Psoas muscle (tissue), 8 donors: ENCODE data around the gene PRR29. TPM values are rescaled to one million over a fixed set of nuclear protein-coding genes. Genes with fewer than 3 reads are reported as not detected.
A peak's percentile ranks its signal among the peaks of the same experiment; 100 is the strongest.

ENCODE experiments used
- ATAC-seq, 4 donors: fragments of 200-7000 bp; cut with Tn5 transposase; one replicate each; pipeline ENCODE4 v1.9.1; 2020; ENCODE audit warnings: moderate library complexity in 3 of 4, mild to moderate bottlenecking in 2 of 4
- DNase-seq, 2 donors: peaks; one replicate each; pipeline ENCODE4 v3.0.0-alpha.2; 2020
- H3K27ac ChIP-seq: fragments of 200-600 bp; one replicate; pipeline ENCODE4 v1.8.0; 2022
- H3K27me3 ChIP-seq, 3 donors: fragments of 200-600 bp in 1 of 3; one replicate each; pipeline versions ENCODE4 v1.6.1 to v1.8.0; 2013 to 2022; ENCODE audit warnings: low read length in 2 of 3, mild to moderate bottlenecking in 2 of 3, moderate library complexity in 1 of 3; ENCODE audit not compliant: insufficient read depth in 3 of 3
- H3K36me3 ChIP-seq, 2 donors: fragments of 200-600 bp in 1 of 2; one replicate each; pipeline versions ENCODE4 v1.6.1 to v1.8.0; 2013 to 2022; ENCODE audit warnings: low read depth in 1 of 2, mild to moderate bottlenecking in 1 of 2, moderate library complexity in 1 of 2; ENCODE audit not compliant: insufficient read depth in 1 of 2
- H3K4me1 ChIP-seq: fragments of 200-600 bp; one replicate; pipeline ENCODE4 v1.8.0; 2022
- H3K4me3 ChIP-seq: fragments of 200-600 bp; one replicate; pipeline ENCODE4 v1.8.0; 2022; ENCODE audit warnings: mild to moderate bottlenecking
- H3K9me3 ChIP-seq: fragments of 200-600 bp; one replicate; pipeline ENCODE4 v1.8.0; 2022
- WGBS, 3 donors: extraction: QIAGEN DNeasy Blood & Tissue Kit; methylation state at CpG; one replicate each; pipeline versions ENCODE4 v1.1.6 to v1.1.7; 2013; 5-methylcytosine and 5-hydroxymethylcytosine counted together
- intact Hi-C, 2 donors: fragments of 100-400 bp; cut with DNase I; formaldehyde crosslinking; loops; one replicate each; pipeline versions ENCODE4 v1.11.0 to v1.14.2; 2022
- polyA plus RNA-seq, 3 donors: library from polyadenylated mRNA; stranded (reverse); fragments of 200-250 nt; gene quantifications; one replicate each; pipeline ENCODE4 v1.2.3, GENCODE V29; 2013
- total RNA-seq, 4 donors: library from RNA; stranded (reverse); fragmentation: NEBNext Ultra II Directional in 2 of 4; extraction: Animal tissue kit (Norgen Biotek cat#: 25700) in 2 of 4; gene quantifications; one replicate each; pipeline versions ENCODE4 v1.2.1 to v1.2.4, GENCODE V29; 2021 to 2023
- TF ChIP-seq, protein P1 (sequence below): fragments of 200-600 bp; IDR thresholded peaks from one replicate; pipeline ENCODE4 v1.8.0; 2022; ENCODE audit warnings: antibody characterized with exemption
- donor health status: healthy with polysubstance abuse.
- donor health status: DM: no; HTN: no; CAD: no; lungs with moderate emphysema.
- donor health status: Bipolar disorder and iron deficiency.
- donor health status: healthy.
- donor health status: DM: yes; HTN: yes; CAD: no.
- donor health status: DM: no; HTN: no; CAD: no.
- donor health status: DM: no; HTN: no; CAD: no.
- donor health status: DM: yes; HTN: yes; CAD: no.

PRR29 gene
- total and polyA plus RNA-seq, 7 donors = 0.09 to 0.47 (median 0.16) TPM; not detected in 1

DNA sequence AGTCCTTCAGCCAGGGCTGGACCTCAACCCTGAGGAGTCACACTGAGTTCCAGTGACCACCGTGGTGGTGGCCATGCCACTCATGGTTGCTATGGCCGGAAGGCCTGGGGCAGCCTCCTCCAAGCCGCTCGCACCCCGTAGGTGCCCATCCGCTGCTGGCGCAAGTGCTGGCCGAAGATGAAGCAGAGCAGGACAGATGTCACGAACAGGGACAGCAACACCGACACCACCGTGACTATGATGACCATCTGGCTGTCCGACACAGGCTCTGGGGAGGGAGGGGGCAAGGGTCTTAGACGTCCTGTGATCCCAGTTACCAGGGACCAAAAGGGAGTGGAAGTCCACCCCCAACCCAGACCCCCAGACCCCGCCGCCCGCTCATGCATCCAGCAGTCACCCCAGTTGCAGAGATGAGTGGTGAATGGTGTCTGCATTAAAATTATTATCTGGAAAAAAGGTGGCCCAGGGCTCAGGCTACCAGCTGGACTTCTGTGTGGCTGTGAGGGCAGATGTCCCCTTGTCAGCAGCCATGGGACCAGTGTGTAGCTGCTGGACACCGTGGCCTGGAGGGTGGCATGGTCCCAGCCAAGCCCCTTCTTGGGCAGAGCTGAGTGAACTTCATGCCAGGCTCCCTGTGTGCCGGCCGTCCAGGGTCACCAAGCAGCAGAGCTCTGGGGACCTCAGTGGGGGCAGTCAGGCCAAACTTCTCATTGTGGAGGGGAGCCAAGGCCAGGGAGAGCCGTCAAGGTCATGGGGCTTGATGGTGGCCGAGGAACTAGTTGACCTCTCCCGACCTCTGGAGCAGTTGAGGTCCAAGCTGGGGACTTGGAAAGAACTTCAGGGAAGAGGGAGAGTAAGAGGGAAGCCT is 4.7 kb downstream of the PRR29 start:
- intact Hi-C loops = no loop called here
- H3K9me3 ChIP-seq = no peaks in the 10 kb centered on the region
- H3K27me3 ChIP-seq = peaks cover 0 to 17% (median 4%) of the 10 kb centered on the region in 3 donors
- no peaks in the 10 kb centered on the region for H3K36me3 ChIP-seq
- H3K4me1 ChIP-seq = peaks cover 20% of the 10 kb centered on the region
- H3K4me3 ChIP-seq = no peak overlapping the region
- 60 to 71% (median 66%) methylated on average over 19 to 22 of the region's 22 CpGs for WGBS, 3 donors
- ATAC-seq (no peak), DNase-seq (no peak)
- TF ChIP-seq, protein P1, sequence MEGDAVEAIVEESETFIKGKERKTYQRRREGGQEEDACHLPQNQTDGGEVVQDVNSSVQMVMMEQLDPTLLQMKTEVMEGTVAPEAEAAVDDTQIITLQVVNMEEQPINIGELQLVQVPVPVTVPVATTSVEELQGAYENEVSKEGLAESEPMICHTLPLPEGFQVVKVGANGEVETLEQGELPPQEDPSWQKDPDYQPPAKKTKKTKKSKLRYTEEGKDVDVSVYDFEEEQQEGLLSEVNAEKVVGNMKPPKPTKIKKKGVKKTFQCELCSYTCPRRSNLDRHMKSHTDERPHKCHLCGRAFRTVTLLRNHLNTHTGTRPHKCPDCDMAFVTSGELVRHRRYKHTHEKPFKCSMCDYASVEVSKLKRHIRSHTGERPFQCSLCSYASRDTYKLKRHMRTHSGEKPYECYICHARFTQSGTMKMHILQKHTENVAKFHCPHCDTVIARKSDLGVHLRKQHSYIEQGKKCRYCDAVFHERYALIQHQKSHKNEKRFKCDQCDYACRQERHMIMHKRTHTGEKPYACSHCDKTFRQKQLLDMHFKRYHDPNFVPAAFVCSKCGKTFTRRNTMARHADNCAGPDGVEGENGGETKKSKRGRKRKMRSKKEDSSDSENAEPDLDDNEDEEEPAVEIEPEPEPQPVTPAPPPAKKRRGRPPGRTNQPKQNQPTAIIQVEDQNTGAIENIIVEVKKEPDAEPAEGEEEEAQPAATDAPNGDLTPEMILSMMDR = no peak
- H3K27ac ChIP-seq = peak overlapping the region; percentile 41

DNA sequence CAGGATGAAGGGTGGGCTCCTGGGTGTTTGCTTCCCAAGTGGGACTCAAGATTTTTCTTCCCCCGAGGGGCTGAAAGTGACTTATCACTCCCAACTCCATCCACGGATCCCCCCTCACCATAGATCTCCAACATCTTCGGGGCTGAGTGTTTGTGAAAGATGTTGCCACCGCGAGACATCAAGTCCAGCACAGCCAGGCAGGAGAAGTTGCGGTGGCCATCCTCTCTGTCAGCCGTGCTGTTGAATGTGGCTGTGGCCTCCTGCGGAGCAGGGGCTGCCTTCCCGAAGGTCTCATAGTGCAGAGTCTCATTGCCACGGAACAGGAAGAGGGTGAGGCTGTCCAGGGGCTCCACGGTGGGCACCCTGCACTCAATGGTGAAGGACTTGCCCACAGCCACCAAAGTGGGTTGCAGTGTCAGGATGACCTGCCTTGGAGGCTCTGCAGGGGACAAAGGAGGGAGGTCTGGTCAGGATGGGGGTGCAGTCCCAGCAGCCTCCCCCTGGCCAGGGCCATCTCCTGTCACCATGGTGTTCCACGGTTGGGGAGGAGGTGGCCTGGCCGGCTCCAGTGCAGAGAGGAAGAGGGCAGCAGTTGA is 5.5 kb downstream of the PRR29 start:
- no peak for DNase-seq
- intact Hi-C loops = no loop called here
- Histone ChIP-seq H3K4me1 (peaks cover 25% of the 10 kb centered on the region), H3K4me3 (no peak overlapping the region), H3K27me3 (peaks cover 0 to 15% (median 4%) of the 10 kb centered on the region in 3 donors), H3K27ac (no peak overlapping the region), H3K9me3 (no peaks in the 10 kb centered on the region), H3K36me3 (no peaks in the 10 kb centered on the region)
- ATAC-seq = no peak
- WGBS, 3 donors = 76 to 79% (median 76%) methylated on average over 13 of the region's 13 CpGs
- TF ChIP-seq, protein P1 = no peak

DNA sequence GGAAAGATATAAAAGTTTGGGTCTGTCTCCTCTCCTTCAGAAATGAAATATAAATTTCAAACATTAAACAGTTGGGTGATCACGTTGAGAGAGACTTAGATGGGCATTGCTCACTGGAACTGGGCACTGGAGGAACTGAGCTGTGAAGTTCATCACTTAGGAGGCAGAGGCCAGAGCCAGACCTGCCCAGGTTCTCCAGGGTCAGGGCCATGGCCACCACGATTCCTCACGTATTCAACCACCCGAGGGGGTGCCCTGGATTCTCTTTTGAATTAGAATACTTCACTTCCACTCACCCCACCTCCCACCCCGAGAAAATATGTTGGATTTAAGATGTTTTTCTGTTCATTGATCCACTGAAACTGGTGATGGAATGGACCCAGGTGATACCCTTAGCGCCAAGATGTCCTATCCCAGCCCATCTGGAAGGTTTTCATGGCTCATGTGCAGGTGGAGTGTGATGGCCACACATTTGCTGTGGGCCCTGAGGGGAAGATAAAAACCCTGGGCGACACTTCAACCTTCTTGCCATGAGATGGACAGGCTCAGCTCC is 6.1 kb downstream of the PRR29 start:
- Histone ChIP-seq H3K4me3 (no peak overlapping the region), H3K4me1 (peaks cover 19% of the 10 kb centered on the region), H3K27me3 (peaks cover 0 to 9% (median 4%) of the 10 kb centered on the region in 3 donors), H3K27ac (no peak overlapping the region), H3K9me3 (no peaks in the 10 kb centered on the region), H3K36me3 (no peaks in the 10 kb centered on the region)
- no peak for ATAC-seq
- TF ChIP-seq, protein P1 = no peak
- no peak for DNase-seq
- WGBS, 3 donors = 88 to 91% (median 89%) methylated on average over 7 of the region's 7 CpGs
- intact Hi-C loops = no loop called here

DNA sequence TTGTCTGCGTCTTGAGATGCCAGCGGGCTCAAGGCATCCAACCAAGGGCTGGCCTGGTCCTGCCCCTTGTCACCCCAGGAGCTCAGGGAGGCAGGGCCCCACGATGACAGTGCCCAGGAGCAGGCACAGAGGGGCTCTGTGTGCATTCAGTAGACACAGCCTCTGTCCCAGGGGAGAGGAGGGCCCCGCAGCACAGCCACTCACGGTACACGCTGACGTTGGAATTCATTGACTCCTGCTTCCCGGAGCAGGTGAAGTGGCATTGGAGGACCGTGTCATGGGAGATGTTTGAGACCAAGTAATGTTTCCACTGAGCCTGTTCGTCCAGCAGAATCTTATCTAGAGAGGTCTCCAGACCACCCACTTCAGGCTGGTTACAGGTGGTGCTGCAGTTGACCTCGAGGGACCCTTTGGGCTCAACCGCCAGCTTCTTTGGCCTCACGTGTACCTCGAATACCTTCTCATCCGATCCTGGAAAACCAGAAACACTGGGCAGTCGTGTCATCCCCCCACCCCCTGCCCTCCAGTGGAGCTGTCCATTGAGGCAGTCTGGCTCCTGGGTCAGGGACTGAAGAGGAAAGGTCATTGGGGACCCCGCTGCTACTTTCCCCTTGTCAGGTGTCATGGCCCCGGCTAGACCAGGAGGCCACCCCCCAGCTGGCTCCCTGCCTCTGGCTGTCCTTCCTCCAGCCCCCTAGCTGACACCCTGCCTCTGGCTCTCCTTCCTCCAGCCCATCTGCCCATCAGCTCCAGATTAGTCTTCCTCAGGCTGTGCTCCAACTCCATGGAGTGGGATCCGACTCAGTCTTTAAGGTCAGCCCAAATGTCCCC is 7.0 kb downstream of the PRR29 start:
- Histone ChIP-seq H3K27ac (no peak overlapping the region), H3K9me3 (no peaks in the 10 kb centered on the region), H3K4me3 (peak overlapping the region; percentile 58), H3K36me3 (no peaks in the 10 kb centered on the region), H3K27me3 (peaks cover 0 to 2% (median 0%) of the 10 kb centered on the region in 3 donors), H3K4me1 (peaks cover 19% of the 10 kb centered on the region)
- TF ChIP-seq, protein P1 = no peak
- intact Hi-C loops = no loop called here
- ATAC-seq (no peak), DNase-seq (no peak)
- WGBS, 3 donors = 65 to 70% (median 68%) methylated on average over 19 of the region's 19 CpGs
